GF-D8 (cell line): ENCODE measurements around the gene ZSCAN31.
A peak's percentile ranks its signal among the peaks of the same experiment; 100 is the strongest.
"Not testable (repeated sequence)": the region's sequence is repeated elsewhere in the genome, so short reads cannot be mapped to it uniquely, and the experiment has no call there.

ENCODE experiments used
- DNase-seq: peaks from one replicate; lab custom pipeline; 2025; lab: John Stamatoyannopoulos, UW

Gene ZSCAN31

GRCh38 chr6:28335564-28336283 lies at the start of gene ZSCAN31:
Gene ZSCAN31 (minus strand): TSS chr6:28336148. CDS start chr6:28329683, 6,465 bp downstream.
- peak; percentile 93 for DNase-seq

GRCh38 chr6:28384143-28384533 lies 48.2 kb upstream of the ZSCAN31 start:
- DNase-seq, result no peak

DNA sequence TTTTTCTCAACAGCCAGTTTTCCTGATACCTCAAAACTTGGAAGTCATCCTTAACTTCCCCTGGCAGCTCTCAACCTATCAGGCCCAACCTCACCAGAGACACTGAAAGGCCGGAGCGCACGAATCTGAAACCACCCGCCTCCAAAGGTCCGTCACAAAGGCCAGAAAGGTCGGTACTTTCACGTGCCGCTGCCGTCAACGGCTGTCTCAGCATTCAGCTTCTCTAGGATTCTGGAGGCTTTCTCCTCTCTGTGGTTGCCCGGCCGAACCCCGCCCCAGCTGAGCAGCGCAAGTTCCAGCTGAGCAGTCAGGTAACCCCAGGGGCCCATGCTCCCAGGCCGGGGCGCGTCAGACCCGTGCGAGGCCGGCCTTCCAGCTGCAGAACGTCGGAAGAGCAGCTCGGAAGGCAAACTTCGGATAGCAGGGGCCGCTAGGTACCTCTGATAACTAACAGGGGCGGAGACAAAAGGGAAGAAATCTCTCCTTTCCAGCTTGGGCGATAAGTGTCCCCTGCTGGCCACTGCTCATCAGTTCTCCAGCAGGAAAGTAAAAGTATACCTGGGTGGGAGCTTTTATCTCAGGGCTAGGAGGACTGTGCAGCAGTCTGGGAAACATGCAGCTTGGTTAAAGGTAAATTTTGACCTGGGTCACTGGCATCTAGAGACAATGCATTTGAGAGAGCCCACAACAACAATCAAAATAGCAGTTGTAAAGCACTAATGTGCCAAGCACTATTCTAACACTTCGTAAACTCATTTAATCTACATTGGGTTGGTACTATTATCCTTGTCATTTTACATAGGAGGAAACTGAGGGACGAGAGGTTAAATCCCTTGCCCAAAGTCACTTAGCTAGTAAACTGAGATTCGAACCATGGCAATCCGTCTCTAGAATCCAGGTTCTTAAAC lies 47.5 kb upstream of the ZSCAN31 start:
- peak; percentile 78 for DNase-seq

DNA sequence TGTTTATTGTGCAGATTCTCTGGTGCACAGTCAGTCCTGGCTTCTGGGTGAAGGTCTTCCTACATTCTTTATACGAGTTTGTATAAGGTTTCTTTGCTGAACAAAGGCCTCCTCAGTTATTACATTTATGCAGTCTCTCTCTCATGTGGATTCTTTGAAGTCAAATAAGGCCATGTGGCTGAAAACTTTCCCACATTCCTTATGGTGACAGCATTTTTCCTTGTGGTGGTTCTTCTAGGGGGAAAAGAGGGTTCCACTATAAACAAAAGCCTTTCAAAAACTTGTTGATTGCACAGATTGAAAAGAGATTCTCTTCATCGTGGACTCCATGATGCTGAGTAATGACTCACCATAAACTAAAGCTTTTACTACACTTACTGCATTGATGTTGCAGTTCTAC lies 44.4 kb upstream of the ZSCAN31 start:
- no peak for DNase-seq

GRCh38 chr6:28378644-28379043 lies 42.7 kb upstream of the ZSCAN31 start:
- DNase-seq, result no peak

- no peak for DNase-seq
These were observed 41.9 kb upstream of the ZSCAN31 start for GRCh38 chr6:28377879-28378278.

DNA sequence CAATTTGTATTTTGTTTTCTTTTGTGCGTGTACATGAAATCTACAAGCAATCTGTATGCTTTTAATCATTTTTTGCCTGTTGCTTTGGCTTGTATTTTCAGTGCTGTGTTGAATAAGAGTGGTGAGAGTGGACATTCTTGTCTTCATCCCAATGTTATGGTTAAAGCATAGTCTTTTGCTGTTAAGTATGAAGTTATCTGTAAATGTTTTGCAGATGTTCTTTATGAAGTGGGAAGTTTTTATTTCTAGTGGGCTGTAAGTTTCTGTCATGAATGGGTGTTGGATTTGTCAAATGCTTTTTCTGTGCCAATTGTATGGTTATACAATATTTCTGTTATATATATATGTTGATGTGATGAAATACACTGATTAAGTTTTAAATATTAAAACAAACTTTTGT lies 38.0 kb upstream of the ZSCAN31 start:
- no peak for DNase-seq

DNA sequence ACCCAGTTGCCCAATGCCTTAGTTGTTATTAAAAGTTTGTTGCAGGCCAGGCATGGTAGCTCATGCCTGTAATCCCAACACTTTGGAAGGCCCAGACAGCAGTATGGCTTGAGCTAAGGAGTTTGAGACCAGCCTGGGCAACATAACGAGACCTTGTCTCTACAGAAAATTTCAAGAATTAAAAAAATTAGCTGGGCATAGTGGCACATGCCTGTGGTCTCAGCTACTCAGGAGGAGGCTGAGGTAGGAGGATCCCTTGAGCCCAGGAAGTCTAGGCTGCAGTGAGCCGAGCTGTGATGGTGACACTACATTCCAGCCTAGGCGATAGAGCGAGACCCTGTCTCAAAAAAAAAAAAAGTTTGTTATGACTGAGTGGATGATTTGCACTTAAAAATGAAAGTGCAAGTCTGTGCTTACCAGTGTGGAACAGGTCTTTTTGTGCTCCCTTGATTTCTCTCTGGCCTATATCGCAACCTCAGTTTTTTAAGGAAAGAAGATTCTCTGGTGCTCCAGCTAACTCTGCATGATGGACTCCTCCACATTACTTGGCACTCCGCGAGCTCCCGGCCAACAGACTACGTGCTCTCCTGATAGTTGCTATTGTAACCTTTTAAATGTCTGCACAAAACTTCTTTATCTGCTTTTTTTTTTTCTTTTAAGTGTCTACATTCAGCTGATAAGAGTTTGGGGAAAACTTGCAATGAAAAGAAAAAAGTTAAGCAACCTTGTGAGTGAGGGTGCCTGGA lies 35.9 kb upstream of the ZSCAN31 start:
- no peak for DNase-seq

DNA sequence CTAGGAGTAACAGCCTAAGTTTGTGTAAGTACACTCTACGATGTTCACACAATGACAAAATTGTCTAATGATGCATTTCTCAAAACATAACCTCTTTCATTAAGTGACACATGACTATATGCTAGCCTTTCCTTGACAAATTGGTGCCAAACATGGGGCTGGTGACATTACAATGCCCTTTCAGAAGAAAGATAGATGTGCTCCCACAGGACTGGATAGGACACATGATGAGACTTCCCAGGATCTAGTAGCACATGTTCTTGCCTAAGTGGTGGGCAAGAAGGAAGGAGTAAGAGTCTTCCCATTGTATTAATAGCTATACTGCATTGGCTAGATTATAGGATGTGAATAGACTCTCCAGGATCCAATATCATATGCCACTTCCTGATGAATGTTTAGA lies 35.3 kb upstream of the ZSCAN31 start:
- DNase-seq, result no peak

- DNase-seq, result no peak
These were observed 34.5 kb upstream of the ZSCAN31 start for GRCh38 chr6:28370440-28370839.

DNA sequence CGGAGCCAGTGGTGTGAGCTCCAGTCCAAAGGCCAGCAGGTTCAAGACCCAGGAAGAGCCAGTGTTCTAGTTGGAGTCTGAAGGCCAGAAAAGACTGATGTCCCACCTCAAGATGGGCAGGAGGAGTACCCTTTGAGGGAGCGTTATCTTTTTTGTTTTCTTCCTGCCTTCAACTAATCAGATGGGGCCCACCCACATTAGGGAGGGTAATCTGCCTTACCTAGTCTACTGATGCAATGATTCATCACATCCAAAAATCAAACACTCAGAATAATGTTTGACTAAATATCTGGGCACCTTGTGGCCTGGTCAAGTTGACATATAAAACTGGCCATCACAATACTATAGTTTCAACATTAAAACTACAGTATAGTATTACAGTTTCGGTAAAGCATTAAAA lies 33.5 kb upstream of the ZSCAN31 start:
- DNase-seq, result no peak

DNA sequence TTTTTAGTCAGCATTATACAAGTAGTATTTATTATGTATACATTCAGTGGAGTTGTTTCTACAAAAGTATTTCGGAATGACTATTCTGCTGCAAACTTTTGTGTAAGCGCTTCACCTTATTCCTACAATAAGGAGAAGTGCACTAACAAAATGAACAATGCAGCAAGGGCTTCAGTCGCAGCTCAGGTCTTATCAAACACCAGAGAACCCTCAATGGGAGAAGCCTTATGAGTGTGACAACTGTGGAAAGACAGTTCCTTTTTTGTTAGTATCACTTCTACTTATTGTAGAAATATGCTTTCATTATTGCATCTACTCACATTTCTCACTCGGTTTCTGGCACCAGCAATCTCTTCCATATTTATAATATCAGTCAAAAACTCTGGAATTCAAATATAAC lies 32.6 kb upstream of the ZSCAN31 start:
- no peak for DNase-seq

DNA sequence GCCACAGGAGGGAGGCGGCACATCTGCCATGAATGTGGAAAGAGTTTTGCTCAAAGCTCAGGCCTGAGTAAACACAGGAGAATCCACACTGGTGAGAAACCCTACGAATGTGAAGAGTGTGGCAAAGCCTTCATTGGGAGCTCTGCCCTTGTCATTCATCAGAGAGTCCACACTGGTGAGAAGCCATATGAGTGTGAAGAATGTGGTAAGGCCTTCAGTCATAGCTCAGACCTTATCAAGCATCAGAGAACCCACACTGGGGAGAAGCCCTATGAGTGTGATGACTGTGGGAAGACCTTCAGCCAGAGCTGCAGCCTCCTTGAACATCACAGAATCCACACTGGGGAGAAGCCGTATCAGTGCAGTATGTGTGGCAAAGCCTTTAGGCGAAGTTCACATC lies 29.6 kb upstream of the ZSCAN31 start:
- not testable (repeated sequence) for DNase-seq

DNA sequence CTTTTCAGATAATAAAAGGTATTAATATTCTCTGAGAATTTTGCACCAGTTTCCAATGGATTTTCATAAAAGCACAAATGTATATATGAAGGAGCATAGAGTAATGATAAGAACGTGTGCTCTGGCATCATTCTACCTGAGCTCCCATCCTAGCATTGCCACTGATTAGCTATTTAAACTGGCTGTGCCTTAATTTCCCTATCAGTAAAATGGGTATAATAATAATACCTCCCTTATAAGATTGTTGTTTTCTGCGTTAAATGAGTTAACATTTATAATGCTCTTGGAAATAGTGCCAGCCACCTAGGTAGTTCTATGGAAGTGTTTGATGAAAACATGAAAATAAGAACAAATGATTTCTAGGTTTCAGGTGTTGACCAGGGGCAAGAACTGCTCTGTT lies 25.0 kb upstream of the ZSCAN31 start:
- no peak for DNase-seq

DNA sequence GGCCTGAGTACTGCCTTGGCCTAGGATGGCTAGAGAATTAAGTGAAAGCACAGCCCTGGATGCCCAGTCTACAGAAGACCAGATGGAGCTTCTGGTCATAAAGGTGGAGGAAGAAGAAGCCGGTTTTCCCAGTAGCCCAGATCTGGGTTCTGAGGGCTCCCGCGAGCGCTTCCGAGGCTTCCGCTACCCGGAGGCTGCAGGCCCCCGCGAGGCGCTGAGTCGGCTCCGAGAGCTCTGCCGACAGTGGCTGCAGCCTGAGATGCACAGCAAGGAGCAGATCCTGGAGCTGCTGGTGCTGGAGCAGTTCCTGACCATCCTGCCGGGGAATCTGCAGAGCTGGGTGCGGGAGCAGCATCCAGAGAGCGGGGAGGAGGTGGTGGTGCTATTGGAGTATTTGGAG lies 23.6 kb upstream of the ZSCAN31 start:
- not testable (repeated sequence) for DNase-seq

GRCh38 chr6:28357036-28357435 lies 21.1 kb upstream of the ZSCAN31 start:
- DNase-seq, result no peak

DNA sequence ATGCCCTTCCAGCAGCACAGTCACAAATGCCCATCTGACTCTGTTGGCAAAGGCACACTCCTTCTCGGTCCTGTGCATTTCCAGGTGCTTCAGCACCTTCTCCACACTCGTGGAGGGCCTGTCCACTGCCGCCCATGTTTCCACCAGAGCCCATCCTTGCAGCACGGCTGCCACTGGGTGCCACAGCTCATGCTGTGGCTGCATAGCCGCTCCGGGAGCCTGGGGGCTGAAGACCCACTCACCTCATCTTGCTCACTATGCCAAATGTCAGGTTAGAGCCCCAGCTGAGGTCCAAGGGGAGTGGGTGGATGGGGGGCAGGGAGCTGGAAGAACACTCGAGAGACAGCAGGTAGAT lies 20.7 kb upstream of the ZSCAN31 start:
- DNase-seq, result no peak

GRCh38 chr6:28355743-28356665 lies 20.1 kb upstream of the ZSCAN31 start:
- DNase-seq, result peak; percentile 61

- DNase-seq, result no peak
These were observed 19.0 kb upstream of the ZSCAN31 start for GRCh38 chr6:28354688-28355554.

DNA sequence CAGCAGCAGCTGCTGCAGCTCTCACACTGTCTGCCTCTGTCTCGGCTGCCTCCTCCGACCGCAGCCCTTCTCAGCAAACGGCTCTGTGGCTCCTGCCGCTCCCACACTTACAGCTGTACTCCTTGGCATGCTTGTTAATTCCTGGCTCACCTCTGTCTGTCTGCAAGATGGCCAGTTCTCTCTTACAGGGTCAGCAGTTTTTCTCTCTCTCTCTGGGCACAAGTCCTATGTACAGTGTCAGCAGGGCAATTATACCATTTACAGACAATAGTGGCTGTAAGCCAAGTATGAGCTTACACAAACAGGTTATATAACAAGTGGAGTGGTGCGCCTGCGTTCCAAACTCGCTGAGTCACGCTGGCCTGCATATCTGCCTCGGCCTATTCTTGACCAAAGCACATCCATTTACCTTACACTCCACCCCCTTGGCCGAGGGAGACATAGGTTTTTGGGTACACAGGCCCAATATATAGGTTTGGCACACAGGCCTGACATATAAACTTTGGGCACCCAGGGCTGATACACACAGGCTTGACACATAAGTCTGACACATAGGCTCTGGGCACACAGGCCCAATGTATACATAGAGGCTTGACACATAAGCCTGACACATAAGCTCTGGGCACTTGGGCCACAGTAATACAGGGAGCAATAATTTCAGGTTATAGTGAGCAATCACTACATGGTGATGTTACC lies 18.2 kb upstream of the ZSCAN31 start:
- no peak for DNase-seq
